Measurements from ENCODE around the gene MPI. TPM values are rescaled to one million over a fixed set of nuclear protein-coding genes. Genes with fewer than 3 reads are reported as not detected.
A peak's percentile ranks its signal among the peaks of the same experiment; 100 is the strongest.

Gene MPI
- total RNA-seq, 2 experiments from 2014 or later = 55.7 to 56.7 TPM

DNA sequence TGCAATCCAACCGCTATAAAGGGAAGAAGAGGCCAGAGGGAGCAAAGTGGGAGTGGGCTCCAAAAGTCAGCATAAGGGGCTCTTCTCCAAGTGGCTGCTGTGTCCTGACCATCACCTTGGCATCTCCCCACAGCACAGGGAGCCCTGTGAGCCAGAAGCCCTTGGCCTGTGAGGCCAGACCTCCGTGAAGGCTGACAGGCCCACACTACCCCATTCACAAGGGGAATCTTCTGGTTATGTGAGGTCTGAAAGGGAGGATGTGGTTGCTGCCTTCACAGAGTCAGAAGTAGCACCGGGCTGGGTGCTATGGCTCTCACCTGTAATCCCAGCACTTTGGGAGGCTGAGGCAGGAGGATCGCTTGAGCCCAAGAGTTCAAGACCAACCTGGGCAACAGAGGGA is 44.3 kb upstream of the MPI start:
- ChIA-PET CTCF (interaction anchor here (0.9 to 8.4 kb wide), 7 partner anchors 22 to 211 kb away, joined by 3 to 75 read pairs (median 5); no protein-coding TSS in a partner anchor), POLR2A (interaction anchor here (0.6 to 3.4 kb wide), 7 partner anchors 24 to 457 kb away, joined by 3 to 24 read pairs (median 3); partner anchors contain the start of genes COX5A, MPI and PPCDC)
- no peaks in the 10 kb centered on the region for H3K27me3 Mint-ChIP-seq (ENCODE audit: low read depth)
- H3K36me3 Mint-ChIP-seq (ENCODE audit: low read depth) = peaks cover 64% of the 10 kb centered on the region
- peak overlapping the region; percentile 46 for H3K4me3 Mint-ChIP-seq
- no peaks in the 10 kb centered on the region for H3K9me3 Mint-ChIP-seq (ENCODE audit: insufficient read depth)
- DNase-seq = peak; percentile 63
- peak; percentile 15 for ATAC-seq
- H3K27ac Mint-ChIP-seq = peak overlapping the region; percentile 93
- H3K4me1 Mint-ChIP-seq (ENCODE audit: low read depth) = peaks cover 49% of the 10 kb centered on the region

GRCh38 chr15:74847432-74847831 is 42.4 kb upstream of the MPI start:
- no peaks in the 10 kb centered on the region for H3K27me3 Mint-ChIP-seq (ENCODE audit: low read depth)
- H3K36me3 Mint-ChIP-seq (ENCODE audit: low read depth) = peaks cover 60% of the 10 kb centered on the region
- DNase-seq = no peak
- no peaks in the 10 kb centered on the region for H3K9me3 Mint-ChIP-seq (ENCODE audit: insufficient read depth)
- no peak for ATAC-seq
- peak overlapping the region; percentile 67 for H3K27ac Mint-ChIP-seq
- POLR2A ChIA-PET = interaction anchor here (2.4 kb wide), 1 partner anchor 11 kb away, joined by 8 read pairs; no protein-coding TSS in a partner anchor
- peaks cover 32% of the 10 kb centered on the region for H3K4me1 Mint-ChIP-seq (ENCODE audit: low read depth)
- H3K4me3 Mint-ChIP-seq = no peak overlapping the region
- CTCF ChIA-PET = interaction anchor here (2.3 to 8.4 kb wide), 3 partner anchors 23 to 79 kb away, joined by 6 to 75 read pairs (median 26); no protein-coding TSS in a partner anchor

GRCh38 chr15:74850393-74850792 is 39.4 kb upstream of the MPI start:
- Mint-ChIP-seq H3K27me3 (ENCODE audit: low read depth) (no peaks in the 10 kb centered on the region), H3K36me3 (ENCODE audit: low read depth) (peaks cover 54% of the 10 kb centered on the region), H3K9me3 (ENCODE audit: insufficient read depth) (no peaks in the 10 kb centered on the region), H3K27ac (no peak overlapping the region), H3K4me1 (ENCODE audit: low read depth) (peaks cover 11% of the 10 kb centered on the region), H3K4me3 (no peak overlapping the region)
- ChIA-PET POLR2A (no interaction called here), CTCF (interaction anchor here (1.4 kb wide), 1 partner anchor 51 kb away, joined by 3 read pairs; no protein-coding TSS in a partner anchor)
- DNase-seq (no peak), ATAC-seq (no peak)

- Mint-ChIP-seq H3K4me1 (ENCODE audit: low read depth) (peaks cover 9% of the 10 kb centered on the region), H3K27me3 (ENCODE audit: low read depth) (no peaks in the 10 kb centered on the region), H3K4me3 (no peak overlapping the region), H3K36me3 (ENCODE audit: low read depth) (peaks cover 51% of the 10 kb centered on the region), H3K27ac (no peak overlapping the region), H3K9me3 (ENCODE audit: insufficient read depth) (no peaks in the 10 kb centered on the region)
- no peak for DNase-seq
- ATAC-seq = no peak
- POLR2A ChIA-PET = interaction anchor here (0.6 kb wide), 1 partner anchor 21 kb away, joined by 3 read pairs; the partner anchor contains the start of gene SCAMP2
- CTCF ChIA-PET = interaction anchor here (0.8 kb wide), 1 partner anchor 50 kb away, joined by 4 read pairs; no protein-coding TSS in a partner anchor
These were observed 37.9 kb upstream of the MPI start for GRCh38 chr15:74851960-74852359.

- CTCF ChIA-PET = interaction anchor here (6.4 kb wide), 1 partner anchor 48 kb away, joined by 55 read pairs; no protein-coding TSS in a partner anchor
- H3K36me3 Mint-ChIP-seq (ENCODE audit: low read depth) = peaks cover 42% of the 10 kb centered on the region
These were observed 35.3 kb upstream of the MPI start for GRCh38 chr15:74854453-74855022.

DNA sequence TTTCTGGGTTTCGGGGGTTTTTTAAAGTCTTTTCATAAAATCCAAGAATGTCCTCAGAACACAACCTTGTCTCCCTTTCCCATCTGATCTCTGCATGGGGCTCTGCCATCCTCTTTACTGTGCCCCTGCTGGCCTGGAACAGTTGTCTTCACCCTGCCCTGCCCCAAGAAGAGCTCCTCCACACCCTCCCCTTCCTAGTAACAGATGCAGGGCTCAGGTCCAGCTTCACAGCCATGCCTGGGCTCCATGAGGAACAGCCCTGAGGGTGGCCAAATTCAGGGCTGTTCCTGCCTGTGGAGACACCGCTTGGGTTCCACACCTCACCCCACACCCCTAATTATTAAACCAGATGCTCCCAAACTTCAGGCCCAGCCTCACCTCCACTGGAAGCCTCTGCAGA is 34.0 kb upstream of the MPI start:
- Mint-ChIP-seq H3K9me3 (ENCODE audit: insufficient read depth) (no peaks in the 10 kb centered on the region), H3K27me3 (ENCODE audit: low read depth) (no peaks in the 10 kb centered on the region), H3K36me3 (ENCODE audit: low read depth) (peaks cover 39% of the 10 kb centered on the region), H3K4me3 (no peak overlapping the region), H3K27ac (peak overlapping the region; percentile 69), H3K4me1 (ENCODE audit: low read depth) (peaks cover 38% of the 10 kb centered on the region)
- ChIA-PET CTCF (interaction anchor here (0.7 to 6.4 kb wide), 5 partner anchors 35 to 95 kb away, joined by 3 to 55 read pairs (median 3); partner anchors contain the start of gene MPI), POLR2A (interaction anchor here (1.0 to 4.5 kb wide), 2 partner anchors 14 to 18 kb away, joined by 4 to 33 read pairs; no protein-coding TSS in a partner anchor)
- DNase-seq (no peak), ATAC-seq (no peak)

More at GRCh38 chr15:74854453-74855022, 35.3 kb upstream of the MPI start:
- DNase-seq = no peak
- Mint-ChIP-seq H3K27ac (no peak overlapping the region), H3K9me3 (ENCODE audit: insufficient read depth) (no peaks in the 10 kb centered on the region), H3K27me3 (ENCODE audit: low read depth) (no peaks in the 10 kb centered on the region), H3K4me1 (ENCODE audit: low read depth) (peaks cover 35% of the 10 kb centered on the region), H3K4me3 (no peak overlapping the region)
- POLR2A ChIA-PET = interaction anchor here (1.2 kb wide), 1 partner anchor 9 kb away, joined by 4 read pairs; no protein-coding TSS in a partner anchor
- no peak for ATAC-seq

- Mint-ChIP-seq H3K4me1 (ENCODE audit: low read depth) (peaks cover 41% of the 10 kb centered on the region), H3K4me3 (no peak overlapping the region), H3K27me3 (ENCODE audit: low read depth) (no peaks in the 10 kb centered on the region), H3K27ac (peak overlapping the region; percentile 87), H3K36me3 (ENCODE audit: low read depth) (peaks cover 36% of the 10 kb centered on the region), H3K9me3 (ENCODE audit: insufficient read depth) (no peaks in the 10 kb centered on the region)
- no peak for ATAC-seq
- no peak for DNase-seq
- ChIA-PET CTCF (interaction anchor here (0.7 to 6.4 kb wide), 5 partner anchors 34 to 88 kb away, joined by 3 to 55 read pairs (median 3); partner anchors contain the start of gene MPI), POLR2A (interaction anchor here (0.6 to 4.5 kb wide), 2 partner anchors 13 to 116 kb away, joined by 3 to 33 read pairs; no protein-coding TSS in a partner anchor)
These were observed 33.3 kb upstream of the MPI start for GRCh38 chr15:74856537-74856936.

DNA sequence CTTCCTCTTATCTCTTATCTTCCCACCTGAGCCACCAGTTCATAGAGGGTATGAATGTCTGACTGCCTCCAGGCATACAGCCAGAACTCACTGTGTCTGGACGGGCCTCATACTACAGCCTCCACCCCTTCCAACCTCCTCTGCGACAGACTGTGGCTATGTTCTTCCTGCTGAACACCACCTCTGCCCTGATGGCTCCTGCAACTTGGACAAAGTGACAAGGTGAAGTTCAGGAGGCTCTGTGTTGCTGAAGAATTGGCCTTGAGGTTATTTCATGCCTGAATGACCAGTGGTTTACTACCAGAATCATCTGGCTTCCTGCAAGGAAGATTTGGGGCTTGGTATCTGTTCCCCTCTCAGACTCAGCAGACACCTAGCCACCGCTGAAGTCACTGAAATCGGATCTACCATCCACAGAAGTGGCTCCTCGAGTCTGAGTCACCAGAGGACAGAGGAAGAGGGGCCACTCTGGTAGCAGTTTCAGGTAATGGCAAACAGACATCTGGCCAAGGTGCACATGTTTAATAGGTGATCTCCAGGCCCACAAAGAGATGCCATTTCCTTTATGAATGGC is 32.7 kb upstream of the MPI start:
- Mint-ChIP-seq H3K36me3 (ENCODE audit: low read depth) (peaks cover 31% of the 10 kb centered on the region), H3K9me3 (ENCODE audit: insufficient read depth) (no peaks in the 10 kb centered on the region), H3K4me1 (ENCODE audit: low read depth) (peaks cover 41% of the 10 kb centered on the region), H3K27me3 (ENCODE audit: low read depth) (no peaks in the 10 kb centered on the region), H3K27ac (peak overlapping the region; percentile 87), H3K4me3 (no peak overlapping the region)
- peak; percentile 38 for ATAC-seq
- POLR2A ChIA-PET = interaction anchor here (0.6 to 4.5 kb wide), 5 partner anchors 10 to 116 kb away, joined by 3 to 33 read pairs (median 5); partner anchors contain the start of gene FAM219B
- DNase-seq = no peak
- CTCF ChIA-PET = interaction anchor here (1.1 to 6.4 kb wide), 10 partner anchors 8 to 86 kb away, joined by 3 to 55 read pairs (median 6); partner anchors contain the start of genes MPI and ULK3

DNA sequence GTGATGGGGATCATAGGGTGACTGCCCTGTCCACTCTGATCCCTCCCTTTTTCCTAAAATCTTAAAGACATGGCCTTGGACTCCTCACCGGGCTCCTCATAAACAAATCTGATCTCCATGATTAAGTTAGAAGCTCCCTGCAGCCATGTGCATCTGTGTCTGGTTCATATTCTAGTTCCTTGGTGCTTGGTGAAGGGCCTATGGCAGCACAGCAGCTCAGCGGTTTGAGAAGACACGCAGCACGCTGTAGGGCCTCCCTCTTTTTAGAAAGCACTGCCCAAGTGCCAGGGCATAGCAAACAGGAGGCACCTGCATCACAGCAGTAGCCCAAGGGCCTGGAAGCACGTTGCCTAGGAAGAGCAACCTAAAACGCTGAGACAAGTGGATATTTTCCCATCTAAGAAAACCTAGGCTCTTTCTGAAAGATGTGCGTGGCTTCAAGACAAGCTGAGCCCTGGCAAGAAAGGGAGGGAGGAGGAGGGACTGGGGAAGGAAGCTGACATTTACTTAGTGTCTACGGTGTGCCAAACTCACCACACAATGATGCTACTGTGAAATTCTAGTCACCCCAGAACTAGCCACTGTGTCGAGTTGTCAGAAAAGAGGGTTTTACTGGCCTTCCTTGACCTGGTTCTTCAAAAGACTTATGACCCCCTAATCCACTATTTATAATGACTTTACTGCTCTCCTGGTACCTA is 32.0 kb upstream of the MPI start:
- peaks cover 28% of the 10 kb centered on the region for H3K36me3 Mint-ChIP-seq (ENCODE audit: low read depth)
- H3K27me3 Mint-ChIP-seq (ENCODE audit: low read depth) = no peaks in the 10 kb centered on the region
- peak overlapping the region; percentile 8 for H3K4me3 Mint-ChIP-seq
- H3K9me3 Mint-ChIP-seq (ENCODE audit: insufficient read depth) = no peaks in the 10 kb centered on the region
- H3K27ac Mint-ChIP-seq = peak overlapping the region; percentile 87
- CTCF ChIA-PET = interaction anchor here (0.7 to 6.4 kb wide), 10 partner anchors 9 to 89 kb away, joined by 3 to 55 read pairs (median 6); partner anchors contain the start of gene ULK3
- H3K4me1 Mint-ChIP-seq (ENCODE audit: low read depth) = peaks cover 42% of the 10 kb centered on the region
- POLR2A ChIA-PET = interaction anchor here (0.9 to 4.5 kb wide), 7 partner anchors 9 to 70 kb away, joined by 3 to 33 read pairs (median 5); partner anchors contain the start of gene FAM219B
- peak; percentile 41 for DNase-seq
- peak; percentile 60 for ATAC-seq

- H3K27me3 Mint-ChIP-seq (ENCODE audit: low read depth) = no peaks in the 10 kb centered on the region
- peaks cover 46% of the 10 kb centered on the region for H3K4me1 Mint-ChIP-seq (ENCODE audit: low read depth)
- POLR2A ChIA-PET = interaction anchor here (1.2 to 4.5 kb wide), 6 partner anchors 9 to 71 kb away, joined by 3 to 33 read pairs (median 6); no protein-coding TSS in a partner anchor
- H3K9me3 Mint-ChIP-seq (ENCODE audit: insufficient read depth) = no peaks in the 10 kb centered on the region
- ATAC-seq = peak; percentile 9
- DNase-seq = no peak
- CTCF ChIA-PET = interaction anchor here (0.7 to 6.4 kb wide), 12 partner anchors 9 to 90 kb away, joined by 3 to 55 read pairs (median 5); partner anchors contain the start of gene ULK3
- peaks cover 25% of the 10 kb centered on the region for H3K36me3 Mint-ChIP-seq (ENCODE audit: low read depth)
- H3K4me3 Mint-ChIP-seq = peak overlapping the region; percentile 8
- H3K27ac Mint-ChIP-seq = peak overlapping the region; percentile 87
These were observed 31.5 kb upstream of the MPI start for GRCh38 chr15:74858369-74858740.
